ENCODE measurements around the gene CNTN1. TPM values are rescaled to one million over a fixed set of nuclear protein-coding genes. Genes with fewer than 3 reads are reported as not detected.

Gene CNTN1
- total RNA-seq, 1 experiment from 2014 or later = 6.5 TPM

- H3K18ac ChIP-seq (ENCODE audit: insufficient read length, low read depth, low read length) = no peak overlapping the region
- no peak overlapping the region for H2BK15ac ChIP-seq (ENCODE audit: low read depth, low read length)
- Mint-ChIP-seq H3K9me3 (no peaks in the 10 kb centered on the region), H3K36me3 (ENCODE audit: insufficient read depth in 1 of 3, low read depth in 3 of 3) (no peaks in the 10 kb centered on the region), H3K4me1 (peaks cover 0 to 8% of the 10 kb centered on the region in 2 experiments; a peak in 3 of 4 replicates), H3K4me3 (no peak overlapping the region), H3K27me3 (ENCODE audit: low read depth) (no peaks in the 10 kb centered on the region; the same call in 1 of the 2 replicates), H3K27ac (no peak overlapping the region)
- no peak overlapping the region for H3K23ac ChIP-seq (ENCODE audit: insufficient read length, low read depth, low read length)
- H4K91ac ChIP-seq (ENCODE audit: insufficient read length, low read depth, low read length) = no peak overlapping the region
- no peak overlapping the region for H2AFZ ChIP-seq (ENCODE audit: low read length)
- no peak overlapping the region for H2AK5ac ChIP-seq (ENCODE audit: insufficient read length, low read length)
- no peak overlapping the region for H3K14ac ChIP-seq (ENCODE audit: insufficient read depth, low read length)
- H2BK20ac ChIP-seq (ENCODE audit: low read depth, low read length, poor library complexity, severe bottlenecking) = no peak overlapping the region
- no peak overlapping the region for H2BK5ac ChIP-seq (ENCODE audit: insufficient read length, low read length)
- WGBS (ENCODE audit: extremely low coverage, insufficient read length, low lambda C conversion rate) = no CpG with 5 or more reads among the region's 2 CpGs
- H3K23me2 ChIP-seq (ENCODE audit: insufficient read length, low read depth, low read length, poor library complexity, severe bottlenecking) = no peaks in the 10 kb centered on the region
- no peaks in the 10 kb centered on the region for H3K9me3 ChIP-seq (ENCODE audit: control insufficient read depth, low read depth, low read length)
- H3K56ac ChIP-seq (ENCODE audit: insufficient read length, low read depth, low read length) = no peak overlapping the region
- H4K5ac ChIP-seq (ENCODE audit: insufficient read length, low read depth, low read length) = no peak overlapping the region
- no peak overlapping the region for H2BK120ac ChIP-seq (ENCODE audit: low read depth, low read length, poor library complexity, severe bottlenecking)
- no peaks in the 10 kb centered on the region for H3K79me2 ChIP-seq (ENCODE audit: insufficient read depth, low read length)
- no peak overlapping the region for H3K9ac ChIP-seq (ENCODE audit: extremely low read depth, insufficient read length, low read length)
- no peak for TF ChIP-seq CTCF (conservative IDR thresholded peaks at IDR 0.05)
- no peak overlapping the region for H3T11ph ChIP-seq (ENCODE audit: low read length)
- no peak overlapping the region for H3K4me2 ChIP-seq (ENCODE audit: insufficient read depth, insufficient read length, low read length)
- H3K4me1 ChIP-seq (ENCODE audit: insufficient read depth, low read length) = no peaks in the 10 kb centered on the region
- no peaks in the 10 kb centered on the region for H4K20me1 ChIP-seq (ENCODE audit: control insufficient read depth, insufficient read depth, insufficient read length)
- no peak overlapping the region for H3K27ac ChIP-seq (ENCODE audit: insufficient read length, low read depth, low read length)
- H3K79me1 ChIP-seq (ENCODE audit: insufficient read depth, low read depth, low read length, poor library complexity, severe bottlenecking) = no peaks in the 10 kb centered on the region
- no peak overlapping the region for H3K4ac ChIP-seq (ENCODE audit: low read depth, low read length)
- no peak overlapping the region for H4K8ac ChIP-seq (replicated peaks; ENCODE audit: insufficient read length, low read depth, low read length)
- no peak overlapping the region for H2BK12ac ChIP-seq (ENCODE audit: insufficient read length, low read depth, low read length)
- no peaks in the 10 kb centered on the region for H3K27me3 ChIP-seq (ENCODE audit: insufficient read depth, low read length)
- DNase-seq = no peak
Measured at GRCh38 chr12:40801861-40802260, 109.6 kb downstream of the CNTN1 start.

Data from H9 (cell line).